Activated naive CD4-positive, alpha-beta T cell treated with anti-CD3 and anti-CD28 coated beads, Interleukin-2, amount 50 U/mL, for 72 hours (primary cell): Measurements from ENCODE around the gene ACBD3. TPM values are rescaled to one million over a fixed set of nuclear protein-coding genes. Genes with fewer than 3 reads are reported as not detected.

Experiments used
- ATAC-seq, 2 donors: fragments of 150-1000 bp; cut with Tn5 transposase; 2 replicates each; pipeline ENCODE4 v1.10.0; 2021; ENCODE audit warnings: mild to moderate bottlenecking in 2 of 2, moderate library complexity in 2 of 2
- DNase-seq, 2 donors: peaks; one replicate each; pipeline ENCODE4 v3.0.0; 2021 to 2022; ENCODE audit warnings: low spot score in 2 of 2
- H3K27ac Mint-ChIP-seq, 2 donors: one replicate each; pipeline ENCODE4 v1.8.0; 2022; ENCODE audit warnings: mild to moderate bottlenecking in 2 of 2, mixed read lengths in 2 of 2
- H3K36me3 Mint-ChIP-seq, 2 donors: one replicate each; pipeline ENCODE4 v1.8.0; 2022; ENCODE audit warnings: mixed read lengths in 2 of 2
- H3K9me3 Mint-ChIP-seq, 2 donors: one replicate each; pipeline ENCODE4 v1.8.0; 2022; ENCODE audit warnings: mixed read lengths in 2 of 2
- total RNA-seq, 2 donors: library from RNA; stranded (reverse); gene quantifications; one replicate each; pipeline ENCODE4 v1.2.3, GENCODE V29; 2022

Gene ACBD3
- total RNA-seq, 2 donors from 2014 or later: 18.9 to 26.4 TPM

GRCh38 chr1:226126824-226127569 lies 59.5 kb downstream of the ACBD3 start:
- DNase-seq (no peak), ATAC-seq (no peak)
- Mint-ChIP-seq H3K9me3 (no peaks in the 10 kb centered on the region), H3K36me3 (no peaks in the 10 kb centered on the region), H3K27ac (peak overlapping the region in 1 of 2 donors; percentile 84)

DNA sequence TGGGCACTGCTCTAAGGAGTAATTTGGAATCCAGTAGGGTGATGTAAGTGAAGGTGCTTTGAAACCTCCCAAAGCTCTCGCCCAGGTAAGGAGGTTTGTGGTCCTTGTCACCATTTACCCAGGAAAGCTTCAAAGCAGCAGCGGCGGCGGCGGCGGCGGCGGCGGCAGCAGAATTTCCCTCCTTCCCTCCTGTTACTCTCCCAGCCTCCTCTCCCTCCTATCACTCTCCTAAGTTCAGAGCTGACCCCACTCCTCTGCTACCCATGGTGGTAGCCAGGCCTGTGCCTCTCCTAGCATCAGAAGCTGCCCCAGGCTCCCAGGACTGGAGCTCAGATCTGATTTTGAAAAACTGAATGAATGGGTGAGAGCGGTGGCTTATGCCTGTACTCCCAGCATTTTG lies 60.7 kb downstream of the ACBD3 start:
- H3K27ac Mint-ChIP-seq: no peak overlapping the region
- H3K36me3 Mint-ChIP-seq: no peaks in the 10 kb centered on the region
- ATAC-seq: no peak

DNA sequence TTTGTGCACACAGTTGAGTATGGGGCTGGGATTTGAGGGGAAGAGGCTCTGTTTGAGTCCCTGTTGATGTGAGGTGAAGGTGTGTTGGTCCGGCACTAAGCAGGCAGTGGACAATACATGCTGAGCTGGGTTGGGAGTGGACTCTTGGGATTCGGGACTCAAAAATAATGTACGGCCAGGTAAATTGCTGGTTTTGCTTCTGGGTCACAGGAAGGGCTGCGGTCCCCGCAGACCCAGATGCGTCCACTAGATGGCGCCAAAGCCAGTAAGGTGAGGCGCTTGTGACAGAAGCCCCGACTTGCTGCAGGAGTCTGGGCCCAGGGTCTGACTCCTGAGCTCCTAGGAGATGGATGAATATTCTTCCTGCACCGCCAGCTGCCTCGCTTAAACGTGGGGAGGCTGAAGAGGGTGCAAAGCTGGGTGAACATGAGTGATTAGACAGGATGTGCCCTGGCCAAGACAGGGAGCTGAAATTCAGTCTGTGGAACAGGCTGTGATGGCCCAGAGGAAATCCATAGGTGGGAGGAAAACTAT lies 61.4 kb downstream of the ACBD3 start:
- DNase-seq (peak; percentile 85 to 95), ATAC-seq (peak; percentile 17 to 42)
- Mint-ChIP-seq H3K36me3 (no peaks in the 10 kb centered on the region), H3K27ac (peak overlapping the region in 1 of 2 donors; percentile 57), H3K9me3 (no peaks in the 10 kb centered on the region)

More for the DNA sequence above, 60.7 kb downstream of the ACBD3 start:
- H3K9me3 Mint-ChIP-seq: no peaks in the 10 kb centered on the region
- DNase-seq: no peak

DNA sequence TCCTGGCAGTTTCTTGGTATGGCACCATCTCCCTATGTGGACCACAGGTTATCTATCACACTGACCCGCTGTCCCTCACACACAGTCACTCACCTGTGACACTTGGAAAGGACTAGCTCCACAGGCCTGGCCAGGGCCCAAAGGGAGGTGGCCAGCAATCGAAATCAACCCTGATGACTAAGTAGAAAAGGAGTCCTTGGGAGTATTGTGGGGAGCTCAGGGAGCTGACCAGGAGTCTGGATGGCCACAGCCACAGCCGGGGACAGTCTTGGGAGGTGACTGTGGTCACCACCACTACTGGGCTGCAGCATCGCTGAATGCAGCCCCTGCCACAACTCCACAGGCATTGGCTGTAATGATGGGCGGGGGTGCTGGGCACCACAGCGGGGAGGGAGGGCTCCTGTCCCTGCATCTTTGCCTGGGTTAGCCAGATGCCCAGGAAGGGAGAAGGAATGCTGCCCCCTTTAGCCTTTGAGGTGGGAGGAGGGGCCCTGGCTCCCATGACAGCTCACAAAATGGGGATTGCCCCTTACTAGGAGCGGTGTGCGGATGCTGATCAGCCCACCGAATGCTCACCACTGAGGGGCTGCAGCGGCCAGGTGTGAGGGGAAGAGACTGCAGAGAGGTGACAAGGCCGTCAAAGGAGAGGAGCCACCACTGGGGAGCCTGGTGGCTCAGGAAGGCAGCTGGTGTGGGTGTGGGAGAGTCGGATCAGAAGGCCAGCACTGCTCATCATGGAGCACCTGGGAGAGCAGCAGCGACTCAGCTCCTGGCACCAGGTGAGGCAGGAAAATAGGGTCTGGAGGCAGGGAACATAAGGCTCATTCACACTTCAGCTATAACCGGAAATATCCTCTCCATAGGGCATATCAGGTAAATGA lies 62.7 kb downstream of the ACBD3 start:
- H3K27ac Mint-ChIP-seq: peak overlapping the region in 1 of 2 donors; percentile 25
- ATAC-seq (no peak), DNase-seq (no peak)
- no peaks in the 10 kb centered on the region for H3K36me3 Mint-ChIP-seq
- no peaks in the 10 kb centered on the region for H3K9me3 Mint-ChIP-seq

- no peak for DNase-seq
- H3K36me3 Mint-ChIP-seq: no peaks in the 10 kb centered on the region
- ATAC-seq: no peak
- H3K27ac Mint-ChIP-seq: peak overlapping the region in 1 of 2 donors; percentile 81
- H3K9me3 Mint-ChIP-seq: no peaks in the 10 kb centered on the region
These were observed 63.4 kb downstream of the ACBD3 start for GRCh38 chr1:226123212-226123560.

DNA sequence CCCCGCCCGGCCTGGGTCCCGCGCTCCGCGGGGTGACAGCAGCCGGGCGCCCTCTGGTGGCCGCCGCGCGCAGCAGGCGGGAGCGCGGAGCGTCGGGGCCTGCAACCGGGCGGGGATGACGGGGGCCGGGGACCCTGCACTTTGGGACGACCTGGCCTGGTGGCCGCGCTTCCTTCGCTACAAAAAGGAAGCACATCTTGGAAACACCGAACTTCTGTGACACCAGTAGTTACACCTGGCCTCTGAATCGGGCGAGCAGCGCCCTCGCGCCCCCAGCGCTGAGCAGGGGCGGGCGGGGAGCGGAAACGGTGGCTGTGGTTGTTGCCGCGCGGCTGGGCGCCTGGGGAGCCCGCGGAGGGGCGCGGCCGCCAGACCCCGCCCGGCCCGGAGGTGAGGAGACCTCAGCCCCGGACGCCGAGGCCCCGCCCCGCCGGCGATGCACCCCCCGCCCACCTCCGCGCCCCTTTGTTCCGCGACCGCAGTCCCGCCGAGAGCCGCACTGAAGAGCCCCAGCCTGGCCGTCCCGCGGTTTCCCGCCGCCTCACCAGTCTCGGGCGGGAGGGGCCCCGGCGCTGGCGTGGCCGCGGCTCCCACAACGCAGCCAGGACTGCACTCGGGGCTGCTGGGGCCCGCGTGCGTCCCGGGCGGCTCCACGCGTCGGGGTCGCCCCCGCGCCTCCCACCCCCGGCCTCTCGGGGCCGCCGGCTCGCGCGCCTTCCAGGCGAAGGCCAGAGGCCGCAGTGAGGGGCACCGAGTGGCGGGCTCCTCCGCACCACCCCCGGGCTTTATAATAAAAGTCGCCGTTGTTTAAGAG lies 64.7 kb downstream of the ACBD3 start:
- H3K27ac Mint-ChIP-seq: peak overlapping the region in 1 of 2 donors; percentile 81
- H3K9me3 Mint-ChIP-seq: no peaks in the 10 kb centered on the region
- ATAC-seq (peak; percentile 76 to 81), DNase-seq (peak; percentile 83 to 84)
- no peaks in the 10 kb centered on the region for H3K36me3 Mint-ChIP-seq

DNA sequence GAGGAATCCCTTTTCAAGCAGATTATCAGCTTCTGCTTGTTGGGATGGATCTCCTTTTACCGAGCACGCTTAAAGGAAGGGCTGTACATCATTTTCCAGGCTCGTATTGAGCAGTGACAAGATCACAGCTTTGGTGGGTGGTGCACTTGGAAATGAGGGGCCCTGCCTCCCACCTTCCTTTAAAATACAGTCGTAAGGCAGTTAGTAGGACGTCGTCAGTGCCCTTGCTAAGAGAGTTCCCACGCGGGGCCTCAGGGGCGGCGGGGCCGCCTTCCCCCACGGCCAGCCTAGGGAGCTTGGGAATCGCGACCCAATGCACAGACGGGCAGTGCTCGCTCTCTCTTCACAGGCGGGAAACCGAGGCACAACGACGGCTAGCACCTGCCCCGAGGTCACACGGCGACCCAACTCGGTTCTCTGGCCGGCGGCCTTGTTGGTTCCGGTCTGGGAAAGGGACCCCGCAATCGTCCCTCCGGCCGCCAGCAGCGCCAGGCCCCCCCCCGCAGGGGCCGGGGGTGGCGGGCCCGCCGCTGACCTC lies 65.4 kb downstream of the ACBD3 start:
- Mint-ChIP-seq H3K36me3 (no peaks in the 10 kb centered on the region), H3K9me3 (no peaks in the 10 kb centered on the region), H3K27ac (peak overlapping the region; percentile 44 to 78)
- ATAC-seq (peak in 1 of 2 donors; percentile 2), DNase-seq (no peak)

DNA sequence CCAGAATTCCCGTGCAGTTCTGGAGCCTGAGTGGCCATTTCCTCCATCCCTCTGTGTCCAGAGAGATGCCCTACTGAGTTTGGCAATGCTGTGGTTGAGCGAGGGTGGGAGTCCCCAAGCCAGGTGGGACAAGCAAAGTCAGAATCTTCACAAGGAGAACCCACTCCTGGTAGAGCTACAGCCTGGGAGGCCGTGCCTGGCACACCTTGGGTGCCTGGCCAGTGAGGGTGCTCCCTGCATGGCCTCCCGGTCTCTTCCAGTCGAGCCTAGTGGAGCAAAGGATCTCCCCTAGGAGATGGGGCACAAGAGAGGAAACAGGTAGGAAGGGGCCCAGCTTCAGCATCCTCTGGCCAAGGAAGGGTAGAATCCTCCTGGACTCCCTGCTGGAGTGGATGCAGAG lies 66.1 kb downstream of the ACBD3 start:
- Mint-ChIP-seq H3K9me3 (no peaks in the 10 kb centered on the region), H3K27ac (peak overlapping the region in 1 of 2 donors; percentile 78), H3K36me3 (no peaks in the 10 kb centered on the region)
- ATAC-seq (no peak), DNase-seq (no peak)

DNA sequence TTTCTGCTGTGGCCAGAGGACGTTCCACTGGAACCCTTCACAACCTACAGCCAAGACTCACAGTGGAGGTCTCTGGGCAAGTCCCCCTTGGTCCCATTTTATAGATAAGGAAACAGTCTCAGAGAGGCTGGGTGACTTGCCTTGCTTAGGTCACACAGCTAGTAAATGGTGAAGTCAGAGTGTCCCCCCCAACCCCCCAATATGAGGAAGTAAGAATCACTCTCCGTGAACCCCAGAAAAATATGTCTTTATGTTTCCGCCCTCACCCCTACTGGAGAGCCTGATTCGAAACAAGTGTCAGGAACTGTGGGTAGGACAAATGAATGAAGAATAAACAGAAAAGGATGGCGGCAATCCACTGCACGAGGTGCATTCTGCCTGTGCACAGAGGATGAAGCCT lies 67.4 kb downstream of the ACBD3 start:
- H3K9me3 Mint-ChIP-seq: no peaks in the 10 kb centered on the region
- H3K36me3 Mint-ChIP-seq: no peaks in the 10 kb centered on the region
- no peak for ATAC-seq
- H3K27ac Mint-ChIP-seq: peak overlapping the region in 1 of 2 donors; percentile 77
- no peak for DNase-seq

DNA sequence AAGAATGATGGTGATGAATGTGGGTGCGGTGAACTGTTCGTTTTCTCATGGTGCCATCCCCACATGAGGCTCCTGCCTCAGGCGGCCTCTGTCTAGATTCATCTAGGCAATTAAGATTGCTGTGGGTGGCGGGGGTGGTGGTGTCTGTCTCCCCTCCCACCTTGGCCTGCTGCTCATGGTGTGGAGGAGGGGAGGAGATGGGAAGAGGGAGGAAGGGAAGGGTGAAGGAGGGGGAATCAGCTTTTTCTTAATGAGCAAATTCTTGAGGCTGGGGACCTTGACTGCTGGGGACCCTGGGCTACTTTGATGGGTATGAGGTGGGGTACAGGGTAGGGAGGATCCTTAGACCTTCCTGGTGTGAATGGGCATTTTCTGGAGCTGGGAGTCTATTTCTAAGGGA lies 68.2 kb downstream of the ACBD3 start:
- Mint-ChIP-seq H3K27ac (peak overlapping the region in 1 of 2 donors; percentile 77), H3K9me3 (no peaks in the 10 kb centered on the region)

GRCh38 chr1:226117330-226117729 lies 69.2 kb downstream of the ACBD3 start:
- no peaks in the 10 kb centered on the region for H3K36me3 Mint-ChIP-seq
- no peak overlapping the region for H3K27ac Mint-ChIP-seq
- no peak for DNase-seq
- H3K9me3 Mint-ChIP-seq: no peaks in the 10 kb centered on the region
- no peak for ATAC-seq

More for the DNA sequence above, 68.2 kb downstream of the ACBD3 start:
- no peaks in the 10 kb centered on the region for H3K36me3 Mint-ChIP-seq
- DNase-seq (no peak), ATAC-seq (no peak)

GRCh38 chr1:226116673-226117072 lies 69.9 kb downstream of the ACBD3 start:
- ATAC-seq (no peak), DNase-seq (no peak)
- no peaks in the 10 kb centered on the region for H3K9me3 Mint-ChIP-seq
- no peak overlapping the region for H3K27ac Mint-ChIP-seq
- no peaks in the 10 kb centered on the region for H3K36me3 Mint-ChIP-seq

- Mint-ChIP-seq H3K27ac (no peak overlapping the region), H3K9me3 (no peaks in the 10 kb centered on the region), H3K36me3 (no peaks in the 10 kb centered on the region)
- ATAC-seq (no peak), DNase-seq (no peak)
These were observed 73.9 kb downstream of the ACBD3 start for GRCh38 chr1:226112626-226113025.

GRCh38 chr1:226111883-226112261 lies 74.7 kb downstream of the ACBD3 start:
- no peak for ATAC-seq
- Mint-ChIP-seq H3K9me3 (no peaks in the 10 kb centered on the region), H3K36me3 (no peaks in the 10 kb centered on the region), H3K27ac (no peak overlapping the region)
- DNase-seq: no peak

- H3K9me3 Mint-ChIP-seq: no peaks in the 10 kb centered on the region
- H3K36me3 Mint-ChIP-seq: no peaks in the 10 kb centered on the region
- no peak for ATAC-seq
- peak overlapping the region; percentile 36 to 61 for H3K27ac Mint-ChIP-seq
- DNase-seq: no peak
These were observed 75.3 kb downstream of the ACBD3 start for GRCh38 chr1:226111098-226111882.
